COLO829 (cell line): ENCODE data around the gene DEAF1.
"Not testable (repeated sequence)": the region's sequence is repeated elsewhere in the genome, so short reads cannot be mapped to it uniquely, and the experiment has no call there.

ENCODE experiments used
- DNase-seq: peaks from one replicate; pipeline ENCODE4 v3.0.0; 2012; ENCODE audit warnings: low spot score

Gene DEAF1

GRCh38 chr11:699116-699508 is 4.1 kb upstream of the DEAF1 start:
- DNase-seq, result no peak

GRCh38 chr11:698493-699115 is 3.6 kb upstream of the DEAF1 start:
- DNase-seq, result no peak

- no peak for DNase-seq
Measured at GRCh38 chr11:697811-698311, 2.8 kb upstream of the DEAF1 start.

GRCh38 chr11:696955-697491 is 2.0 kb upstream of the DEAF1 start:
- no peak for DNase-seq

- peak; percentile 90 for DNase-seq
Measured at GRCh38 chr11:695538-696248, 671 bp upstream of the DEAF1 start, which contains the start of gene TMEM80. Gene TMEM80, plus strand, starts transcription at chr11:695816. Its CDS starts 12 bp downstream, at chr11:695828.

- no peak for DNase-seq
Measured at GRCh38 chr11:695288-695537, 191 bp upstream of the DEAF1 start.

- no peak for DNase-seq
Measured at GRCh38 chr11:693887-694562, 997 bp downstream of the DEAF1 start.

GRCh38 chr11:693415-693831 is 1.6 kb downstream of the DEAF1 start:
- DNase-seq, result no peak

- no peak for DNase-seq
Measured at GRCh38 chr11:692824-693414, 2.1 kb downstream of the DEAF1 start.

- no peak for DNase-seq
Measured at GRCh38 chr11:691710-692590, 3.1 kb downstream of the DEAF1 start.

GRCh38 chr11:690738-691633 is 4.0 kb downstream of the DEAF1 start:
- no peak for DNase-seq

- not testable (repeated sequence) for DNase-seq
Measured at GRCh38 chr11:690244-690643, 4.8 kb downstream of the DEAF1 start.

GRCh38 chr11:689625-690024 is 5.4 kb downstream of the DEAF1 start:
- DNase-seq, result no peak

GRCh38 chr11:688681-689080 is 6.3 kb downstream of the DEAF1 start:
- DNase-seq, result no peak

- no peak for DNase-seq
Measured at GRCh38 chr11:687751-688150, 7.3 kb downstream of the DEAF1 start.

GRCh38 chr11:686451-687243 is 8.4 kb downstream of the DEAF1 start:
- DNase-seq, result no peak

- DNase-seq, result no peak
Measured at GRCh38 chr11:680970-681369, 14.1 kb downstream of the DEAF1 start.

- no peak for DNase-seq
Measured at GRCh38 chr11:680476-680875, 14.5 kb downstream of the DEAF1 start.

GRCh38 chr11:679271-680207 is 15.5 kb downstream of the DEAF1 start:
- DNase-seq, result no peak
